Peyer's patch (tissue), 4 donors: ENCODE data around the gene FBN1.

Experiments used
- CTCF ChIP-seq, 6 experiments: fragments of 450-650 bp in 4 of 6; fragments of 200-600 bp in 2 of 6; sonication (generic) in 1 of 6; IDR thresholded peaks; one replicate each; pipeline ENCODE4 v1.5.1; 2017 to 2019; ENCODE audit warnings: antibody characterized with exemption in 6 of 6, mild to moderate bottlenecking in 3 of 6, moderate library complexity in 1 of 6
- POLR2A ChIP-seq, 2 donors: fragments of 450-650 bp; IDR thresholded peaks; one replicate each; pipeline ENCODE4 v1.5.1; 2017; ENCODE audit warnings: antibody characterized with exemption in 2 of 2, mild to moderate bottlenecking in 2 of 2, moderate library complexity in 2 of 2

- no peak for TF ChIP-seq POLR2A (IDR thresholded peaks at IDR 0.05)
- no peak for TF ChIP-seq CTCF (IDR thresholded peaks at IDR 0.05)
Observed at GRCh38 chr15:48554112-48554511, 91.4 kb downstream of the FBN1 start.
